A673 (cell line): ENCODE measurements around the gene TNFRSF11A. TPM values are rescaled to one million over a fixed set of nuclear protein-coding genes. Genes with fewer than 3 reads are reported as not detected.

ENCODE experiments used
- BruUV-seq: library from RNA; stranded (reverse); fragments of 400-500 nt; replicated peaks from 2 replicates; lab custom pipeline; 2021; lab: Mats Ljungman, UMichigan
- CTCF ChIA-PET: fragments of 300-600 bp; sonication (Branson Sonifier 250); formaldehyde crosslinking; loops from one replicate; lab custom pipeline; 2022; ENCODE audit warnings: antibody characterized with exemption; lab: Charles Lee
- POLR2A ChIA-PET: fragments of 300-600 bp; sonication (Branson Sonifier 250); formaldehyde crosslinking; loops from one replicate; lab custom pipeline; 2022; ENCODE audit warnings: antibody characterized with exemption; ENCODE audit not compliant: low non-redundant PET; lab: Charles Lee
- DNase-seq: peaks from one replicate; pipeline ENCODE4 v3.0.0-alpha.2; 2015; ENCODE audit warnings: low spot score
- H3K27ac ChIP-seq: fragments of 200-600 bp; sonication (generic); 2 replicates; pipeline ENCODE4 v1.5.1; 2016; ENCODE audit warnings: mixed run types, low read depth, mild to moderate bottlenecking, mixed read lengths, antibody characterized with exemption, low read length; ENCODE audit not compliant: poor library complexity, severe bottlenecking
- H3K27me3 ChIP-seq: fragments of 200-600 bp; sonication (generic); replicated peaks from 2 replicates; pipeline ENCODE4 v1.6.1; 2017; ENCODE audit warnings: mixed run types, low read depth, mild to moderate bottlenecking, mixed read lengths, antibody characterized with exemption, low read length; ENCODE audit not compliant: insufficient read depth, poor library complexity
- H3K36me3 ChIP-seq: fragments of 200-600 bp; sonication (generic); 2 replicates; pipeline ENCODE4 v1.6.1; 2016; ENCODE audit warnings: mixed run types, mild to moderate bottlenecking, mixed read lengths, antibody characterized with exemption, low read length; ENCODE audit not compliant: insufficient read depth, poor library complexity, severe bottlenecking
- H3K4me1 ChIP-seq: fragments of 200-600 bp; sonication (generic); 2 replicates; pipeline ENCODE4 v1.6.1; 2017; ENCODE audit warnings: mixed run types, mild to moderate bottlenecking, mixed read lengths, antibody characterized with exemption, low read length; ENCODE audit not compliant: insufficient read depth, poor library complexity, severe bottlenecking
- H3K4me3 ChIP-seq: fragments of 200-600 bp; sonication (generic); 2 replicates; pipeline ENCODE4 v1.5.1; 2016; ENCODE audit warnings: low read depth, mixed run types, mild to moderate bottlenecking, mixed read lengths, low read length; ENCODE audit not compliant: poor library complexity, severe bottlenecking
- H3K9me3 ChIP-seq: fragments of 200-600 bp; sonication (generic); 2 replicates; pipeline ENCODE4 v1.6.1; 2016; ENCODE audit warnings: mixed run types, low read depth, mild to moderate bottlenecking, mixed read lengths, antibody characterized with exemption, low read length; ENCODE audit not compliant: poor library complexity, severe bottlenecking
- EZH2 ChIP-seq: fragments of 200-600 bp; sonication (generic); IDR thresholded peaks from 2 replicates; pipeline ENCODE4 v1.6.1; 2017; ENCODE audit warnings: borderline replicate concordance, low read depth, mild to moderate bottlenecking, mixed read lengths, antibody characterized with exemption, low read length; ENCODE audit not compliant: poor library complexity, severe bottlenecking
- intact Hi-C: fragments of 100-400 bp; cut with micrococcal nuclease; formaldehyde crosslinking; loops from one replicate; pipeline ENCODE4 v1.10.0; 2022; ENCODE audit not compliant: unreplicated experiment
- total RNA-seq: library from RNA; stranded (reverse); gene quantifications from 2 replicates; pipeline ENCODE4 v1.2.3, GENCODE V29; 2021
- TF ChIP-seq, protein P1 (sequence below): fragments of 300-800, 200-600 bp; sonication (generic); conservative IDR thresholded peaks from 2 replicates; pipeline ENCODE4 v1.5.1; 2017; ENCODE audit warnings: low read depth, mild to moderate bottlenecking, antibody characterized with exemption, low read length, moderate library complexity, mixed read lengths

Gene TNFRSF11A
- total RNA-seq, 1 experiment from 2014 or later = 0.37 TPM

DNA sequence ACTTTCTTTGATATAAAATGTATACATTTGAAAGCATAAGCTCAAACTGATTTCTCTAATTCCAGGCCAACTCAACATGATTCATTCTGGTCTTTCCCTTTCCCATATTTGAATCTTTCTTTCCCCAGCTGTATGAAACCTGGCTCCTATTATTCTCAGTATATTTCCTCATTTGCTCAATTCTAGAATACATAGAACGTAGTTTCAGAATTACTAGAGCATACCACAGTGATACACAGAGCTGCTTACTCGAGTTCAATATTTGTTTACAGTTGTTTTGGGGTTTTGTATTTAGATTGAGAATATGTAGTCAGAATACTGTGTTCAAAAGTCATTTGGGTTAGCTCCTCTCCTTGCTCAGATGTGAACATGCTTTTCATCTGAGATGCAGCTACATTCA is 43.0 kb downstream of the TNFRSF11A start:
- no TSS peak for BruUV-seq
- intact Hi-C loops = no loop called here
- TF ChIP-seq EZH2 = no peak
- TF ChIP-seq, protein P1, sequence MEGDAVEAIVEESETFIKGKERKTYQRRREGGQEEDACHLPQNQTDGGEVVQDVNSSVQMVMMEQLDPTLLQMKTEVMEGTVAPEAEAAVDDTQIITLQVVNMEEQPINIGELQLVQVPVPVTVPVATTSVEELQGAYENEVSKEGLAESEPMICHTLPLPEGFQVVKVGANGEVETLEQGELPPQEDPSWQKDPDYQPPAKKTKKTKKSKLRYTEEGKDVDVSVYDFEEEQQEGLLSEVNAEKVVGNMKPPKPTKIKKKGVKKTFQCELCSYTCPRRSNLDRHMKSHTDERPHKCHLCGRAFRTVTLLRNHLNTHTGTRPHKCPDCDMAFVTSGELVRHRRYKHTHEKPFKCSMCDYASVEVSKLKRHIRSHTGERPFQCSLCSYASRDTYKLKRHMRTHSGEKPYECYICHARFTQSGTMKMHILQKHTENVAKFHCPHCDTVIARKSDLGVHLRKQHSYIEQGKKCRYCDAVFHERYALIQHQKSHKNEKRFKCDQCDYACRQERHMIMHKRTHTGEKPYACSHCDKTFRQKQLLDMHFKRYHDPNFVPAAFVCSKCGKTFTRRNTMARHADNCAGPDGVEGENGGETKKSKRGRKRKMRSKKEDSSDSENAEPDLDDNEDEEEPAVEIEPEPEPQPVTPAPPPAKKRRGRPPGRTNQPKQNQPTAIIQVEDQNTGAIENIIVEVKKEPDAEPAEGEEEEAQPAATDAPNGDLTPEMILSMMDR = no peak
- POLR2A ChIA-PET = no interaction called here
- Histone ChIP-seq H3K27ac (no peak overlapping the region), H3K4me3 (no peak overlapping the region), H3K27me3 (no peaks in the 10 kb centered on the region), H3K4me1 (no peaks in the 10 kb centered on the region), H3K36me3 (no peaks in the 10 kb centered on the region), H3K9me3 (no peaks in the 10 kb centered on the region)
- DNase-seq = no peak
- CTCF ChIA-PET = no interaction called here

DNA sequence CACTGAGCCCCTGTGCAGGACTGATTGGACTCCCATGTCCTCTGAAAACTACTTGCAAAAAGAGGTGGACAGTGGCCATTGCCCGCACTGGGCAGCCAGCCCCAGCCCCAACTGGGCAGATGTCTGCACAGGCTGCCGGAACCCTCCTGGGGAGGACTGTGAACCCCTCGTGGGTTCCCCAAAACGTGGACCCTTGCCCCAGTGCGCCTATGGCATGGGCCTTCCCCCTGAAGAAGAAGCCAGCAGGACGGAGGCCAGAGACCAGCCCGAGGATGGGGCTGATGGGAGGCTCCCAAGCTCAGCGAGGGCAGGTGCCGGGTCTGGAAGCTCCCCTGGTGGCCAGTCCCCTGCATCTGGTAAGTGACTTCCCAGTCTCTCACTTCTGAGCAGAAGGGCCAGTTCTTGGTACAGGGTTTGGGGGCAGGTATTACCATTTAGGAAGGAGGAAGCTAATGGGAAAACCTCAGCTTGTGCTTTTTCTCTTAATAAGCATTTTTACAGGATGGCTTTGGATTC is 44.1 kb downstream of the TNFRSF11A start:
- H3K4me3 ChIP-seq = no peak overlapping the region
- no peaks in the 10 kb centered on the region for H3K4me1 ChIP-seq
- CTCF ChIA-PET = no interaction called here
- no peak overlapping the region for H3K27ac ChIP-seq
- no peak for TF ChIP-seq EZH2
- TF ChIP-seq, protein P1 = no peak
- POLR2A ChIA-PET = no interaction called here
- H3K9me3 ChIP-seq = no peaks in the 10 kb centered on the region
- no peaks in the 10 kb centered on the region for H3K36me3 ChIP-seq
- BruUV-seq = no TSS peak
- intact Hi-C loops = no loop called here
- DNase-seq = no peak
- no peaks in the 10 kb centered on the region for H3K27me3 ChIP-seq

DNA sequence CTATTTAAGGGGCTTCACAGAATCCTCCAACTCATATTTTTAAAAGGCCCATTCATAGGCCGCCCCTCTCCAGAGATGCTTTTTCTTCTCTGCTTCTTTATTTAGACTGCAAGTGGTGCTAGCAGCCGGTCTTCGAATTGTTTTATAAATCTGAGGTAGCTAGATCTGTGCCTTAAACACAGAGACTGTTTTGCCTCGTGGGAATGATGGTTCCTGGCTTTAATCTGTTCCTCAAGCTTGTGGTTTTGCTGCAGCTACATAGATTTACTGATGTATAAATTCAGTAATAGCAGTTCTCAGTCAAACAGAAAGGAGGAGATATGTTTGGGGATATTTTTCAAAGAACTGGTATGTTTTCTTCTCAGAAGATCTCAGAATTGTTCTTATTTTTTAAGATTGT is 45.3 kb downstream of the TNFRSF11A start:
- no peak for DNase-seq
- H3K27ac ChIP-seq = no peak overlapping the region
- POLR2A ChIA-PET = no interaction called here
- TF ChIP-seq, protein P1 = no peak
- TF ChIP-seq EZH2 = no peak
- intact Hi-C loops = no loop called here
- CTCF ChIA-PET = interaction anchor here (0.6 kb wide), 1 partner anchor 213 kb away, joined by 7 read pairs; no protein-coding TSS in a partner anchor
- H3K4me3 ChIP-seq = no peak overlapping the region
- H3K36me3 ChIP-seq = no peaks in the 10 kb centered on the region
- no TSS peak for BruUV-seq
- H3K4me1 ChIP-seq = no peaks in the 10 kb centered on the region
- H3K9me3 ChIP-seq = no peaks in the 10 kb centered on the region
- no peaks in the 10 kb centered on the region for H3K27me3 ChIP-seq
